ENCODE results near the gene ALOX12.

The ALOX12 gene

GRCh38 chr17:7029096-7029495 is 33.2 kb downstream of the ALOX12 start:
- no peaks in the 10 kb centered on the region for H3K27me3 ChIP-seq (ENCODE audit: insufficient read depth, low read length, poor library complexity, severe bottlenecking)
- no peaks in the 10 kb centered on the region for H3K36me3 ChIP-seq (ENCODE audit: insufficient read depth, low read length)
- H3K79me2 ChIP-seq (ENCODE audit: insufficient read depth, low read length) = no peaks in the 10 kb centered on the region
- H3K4me1 ChIP-seq (ENCODE audit: insufficient read depth, low read length, poor library complexity, severe bottlenecking) = peaks cover 15% of the 10 kb centered on the region
- H3K9me2 ChIP-seq (replicated peaks; ENCODE audit: low read depth, low read length) = no peaks in the 10 kb centered on the region
- TF ChIP-seq CTCF (conservative IDR thresholded peaks at IDR 0.05; ENCODE audit: low read length) (no peak), EZH2phosphoT487 (IDR thresholded peaks at IDR 0.05; ENCODE audit: borderline replicate concordance) (no peak)
- H3K4me2 ChIP-seq (ENCODE audit: low read depth, low read length, poor library complexity, severe bottlenecking) = no peak overlapping the region
- no peak overlapping the region for H2AFZ ChIP-seq (ENCODE audit: low read length)
- H3K9ac ChIP-seq (ENCODE audit: low read depth, low read length, poor library complexity, severe bottlenecking) = peak overlapping the region; percentile 18
- no peaks in the 10 kb centered on the region for H4K20me1 ChIP-seq (ENCODE audit: insufficient read depth, low read length, poor library complexity, severe bottlenecking)
- H3K4me3 ChIP-seq (ENCODE audit: low read length, poor library complexity, severe bottlenecking) = no peak overlapping the region
- no peaks in the 10 kb centered on the region for H3K9me3 ChIP-seq (ENCODE audit: insufficient read depth, low read depth, low read length)
- no peaks in the 10 kb centered on the region for H3F3A ChIP-seq (ENCODE audit: low read depth)

DNA sequence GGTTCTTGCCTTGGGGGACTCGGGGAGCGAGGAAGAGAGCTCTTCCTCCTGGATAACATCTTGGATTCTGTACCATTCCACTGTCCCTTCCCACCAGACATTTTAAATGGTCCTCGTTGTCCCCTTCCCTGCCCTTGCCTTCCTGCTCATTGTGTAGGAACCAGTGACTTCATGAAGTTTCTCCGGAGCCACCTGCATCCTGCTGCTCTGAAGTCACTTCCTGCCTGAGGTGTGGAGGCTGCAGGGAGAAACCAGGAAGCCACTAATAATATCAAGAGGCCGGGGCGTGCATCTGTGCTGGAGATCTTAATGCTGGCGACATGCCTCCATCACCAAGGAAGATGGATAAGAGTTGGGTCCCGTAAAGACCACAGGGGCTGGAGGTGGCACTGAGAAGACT is 33.8 kb downstream of the ALOX12 start:
- TF ChIP-seq CTCF (conservative IDR thresholded peaks at IDR 0.05; ENCODE audit: low read length) (no peak), EZH2phosphoT487 (IDR thresholded peaks at IDR 0.05; ENCODE audit: borderline replicate concordance) (no peak)
- Histone ChIP-seq H3K4me1 (ENCODE audit: insufficient read depth, low read length, poor library complexity, severe bottlenecking) (peaks cover 15% of the 10 kb centered on the region), H3K9ac (ENCODE audit: low read depth, low read length, poor library complexity, severe bottlenecking) (peak overlapping the region; percentile 18), H3F3A (ENCODE audit: low read depth) (no peaks in the 10 kb centered on the region), H3K4me3 (ENCODE audit: low read length, poor library complexity, severe bottlenecking) (peak overlapping the region; percentile 26), H4K20me1 (ENCODE audit: insufficient read depth, low read length, poor library complexity, severe bottlenecking) (no peaks in the 10 kb centered on the region), H3K4me2 (ENCODE audit: low read depth, low read length, poor library complexity, severe bottlenecking) (peak overlapping the region; percentile 54), H3K9me2 (replicated peaks; ENCODE audit: low read depth, low read length) (no peaks in the 10 kb centered on the region), H3K36me3 (ENCODE audit: insufficient read depth, low read length) (no peaks in the 10 kb centered on the region), H3K27me3 (ENCODE audit: insufficient read depth, low read length, poor library complexity, severe bottlenecking) (no peaks in the 10 kb centered on the region), H2AFZ (ENCODE audit: low read length) (peak overlapping the region; percentile 13), H3K9me3 (ENCODE audit: insufficient read depth, low read depth, low read length) (no peaks in the 10 kb centered on the region), H3K79me2 (ENCODE audit: insufficient read depth, low read length) (no peaks in the 10 kb centered on the region)

- no peaks in the 10 kb centered on the region for H3K9me3 ChIP-seq (ENCODE audit: insufficient read depth, low read depth, low read length)
- no peaks in the 10 kb centered on the region for H3K36me3 ChIP-seq (ENCODE audit: insufficient read depth, low read length)
- peaks cover 10% of the 10 kb centered on the region for H3K79me2 ChIP-seq (ENCODE audit: insufficient read depth, low read length)
- H4K20me1 ChIP-seq (ENCODE audit: insufficient read depth, low read length, poor library complexity, severe bottlenecking) = no peaks in the 10 kb centered on the region
- peaks cover 19% of the 10 kb centered on the region for H3K4me1 ChIP-seq (ENCODE audit: insufficient read depth, low read length, poor library complexity, severe bottlenecking)
- H3F3A ChIP-seq (ENCODE audit: low read depth) = 0 out of 2 replicates have a peak, but pooled peaks cover 7% of the 10 kb centered on the region
- peak overlapping the region; percentile 83 for H3K4me2 ChIP-seq (ENCODE audit: low read depth, low read length, poor library complexity, severe bottlenecking)
- no peaks in the 10 kb centered on the region for H3K9me2 ChIP-seq (replicated peaks; ENCODE audit: low read depth, low read length)
- H3K9ac ChIP-seq (ENCODE audit: low read depth, low read length, poor library complexity, severe bottlenecking) = peak overlapping the region; percentile 84
- H3K27me3 ChIP-seq (ENCODE audit: insufficient read depth, low read length, poor library complexity, severe bottlenecking) = no peaks in the 10 kb centered on the region
- peak overlapping the region; percentile 84 for H3K4me3 ChIP-seq (ENCODE audit: low read length, poor library complexity, severe bottlenecking)
- TF ChIP-seq CTCF (conservative IDR thresholded peaks at IDR 0.05; ENCODE audit: low read length) (no peak), EZH2phosphoT487 (IDR thresholded peaks at IDR 0.05; ENCODE audit: borderline replicate concordance) (no peak)
- peak overlapping the region; percentile 89 for H2AFZ ChIP-seq (ENCODE audit: low read length)
Observed at GRCh38 chr17:7034955-7035590, 39.2 kb downstream of the ALOX12 start.

Measured in Loucy (cell line).